H1 (cell line): Measurements from ENCODE around the gene USP35. TPM values are rescaled to one million over a fixed set of nuclear protein-coding genes. Genes with fewer than 3 reads are reported as not detected.

ENCODE experiments used
- ATF3 ChIP-seq: IDR thresholded peaks from 2 replicates; pipeline ENCODE4 v1.6.1; 2011; ENCODE audit warnings: low read depth, mild to moderate bottlenecking, low read length; ENCODE audit not compliant: insufficient read depth
- BRCA1 ChIP-seq: IDR thresholded peaks from 2 replicates; pipeline ENCODE4 v1.6.1; 2012; ENCODE audit warnings: low read depth, low read length, improper control_type of control experiment
- CHD7 ChIP-seq: fragments of 300-600 bp; sonication (generic); IDR thresholded peaks from 2 replicates; pipeline ENCODE4 v1.7.1; 2012; ENCODE audit warnings: low read length, moderate library complexity, mild to moderate bottlenecking, inconsistent platforms; ENCODE audit not compliant: insufficient replicate concordance
- EZH2 ChIP-seq: fragments of 200-600 bp; sonication (generic); IDR thresholded peaks from 2 replicates; pipeline ENCODE4 v1.7.1; 2012; ENCODE audit warnings: low read depth, mild to moderate bottlenecking, moderate library complexity, low read length, inconsistent platforms; ENCODE audit not compliant: severe bottlenecking
- JUND ChIP-seq: IDR thresholded peaks from 2 replicates; pipeline ENCODE4 v1.6.1; 2011; ENCODE audit warnings: mild to moderate bottlenecking, improper control_type of control experiment, low read length
- MAFK ChIP-seq: IDR thresholded peaks from 2 replicates; pipeline ENCODE4 v1.6.1; 2012; ENCODE audit warnings: low read depth, mild to moderate bottlenecking, improper control_type of control experiment, low read length
- MAX ChIP-seq: IDR thresholded peaks from 2 replicates; pipeline ENCODE4 v1.6.1; 2012; ENCODE audit warnings: inconsistent platforms
- POLR2A ChIP-seq, 2 experiments: IDR thresholded peaks; 1 replicate in 1 of 2; 2 replicates in 1 of 2; pipeline ENCODE4 v1.6.1; 2011; ENCODE audit warnings: low read depth in 2 of 2, low read length in 2 of 2, mild to moderate bottlenecking in 2 of 2; ENCODE audit errors: control extremely low read depth in 1 of 2
- TBP ChIP-seq: IDR thresholded peaks from 2 replicates; pipeline ENCODE4 v1.6.1; 2011; ENCODE audit warnings: low read depth, low read length, improper control_type of control experiment
- TCF12 ChIP-seq: IDR thresholded peaks from 2 replicates; pipeline ENCODE4 v1.6.1; 2011; ENCODE audit warnings: low read depth, mild to moderate bottlenecking, low read length
- polyA plus RNA-seq, 7 experiments: library from polyadenylated mRNA; depleted of rRNA in 3 of 7; stranded (reverse) in 5 of 7; unstranded in 2 of 7; fragments of >200 nt in 5 of 7; fragments of 200-250 nt in 2 of 7; gene quantifications; 1 replicate in 5 of 7; 2 replicates in 1 of 7; 4 replicates in 1 of 7; pipeline versions ENCODE4 v1.2.1 to v1.2.3, GENCODE V29; 2011 to 2013; ENCODE audit warnings: missing spikeins in 2 of 7, mixed read lengths in 2 of 7
- total RNA-seq: library from RNA; stranded (reverse); fragmentation: NEBNext Ultra II Directional; extraction: Animal tissue kit (Norgen Biotek cat#: 25700); gene quantifications from 2 replicates; pipeline ENCODE4 v1.2.1, GENCODE V29; 2021

The USP35 gene
- total and polyA plus RNA-seq, 2 of the 8 experiments (the other 6 are each of a cell fraction or from before 2014, with no cell fraction given) = 4.6 to 6.8 TPM

- TF ChIP-seq CHD7 (no peak), MAX (no peak), BRCA1 (no peak), ATF3 (no peak), POLR2A (IDR thresholded peaks at IDR 0.05; ENCODE audit: control extremely low read depth in 1 of 2, low read depth in 2 of 2, low read length in 2 of 2) (no peak), TCF12 (no peak), EZH2 (no peak), TBP (no peak), MAFK (no peak), JUND (no peak)
Observed at GRCh38 chr11:78140392-78141077, 48.2 kb upstream of the USP35 start (continued).
